Activated CD4-positive, alpha-beta T cell treated with anti-CD3 and anti-CD28 coated beads for 4 hours (primary cell): Measurements from ENCODE around the gene CAMK2G.
"Not testable (repeated sequence)": the region's sequence is repeated elsewhere in the genome, so short reads cannot be mapped to it uniquely, and the experiment has no call there.

Experiments used
- DNase-seq, 2 donors: peaks; one replicate each; pipeline ENCODE4 v3.0.0-alpha.2; 2020

Gene CAMK2G

GRCh38 chr10:73788864-73789658 is 85.3 kb downstream of the CAMK2G start:
- DNase-seq = no peak

GRCh38 chr10:73787031-73787800 is 87.1 kb downstream of the CAMK2G start:
- DNase-seq = not testable (repeated sequence)

GRCh38 chr10:73786512-73786885 is 87.9 kb downstream of the CAMK2G start:
- DNase-seq = no peak

GRCh38 chr10:73785721-73786511 is 88.4 kb downstream of the CAMK2G start:
- peak; percentile 44 to 47 for DNase-seq

GRCh38 chr10:73785211-73785720 is 89.1 kb downstream of the CAMK2G start, which contains the start of gene ZSWIM8:
Gene ZSWIM8, plus strand, starts transcription at chr10:73785606. Its CDS starts 273 bp downstream, at chr10:73785879.
- peak; percentile 77 to 78 for DNase-seq

- no peak for DNase-seq
Observed at GRCh38 chr10:73782749-73783085, 91.6 kb downstream of the CAMK2G start.

- DNase-seq = peak; percentile 86 to 89
Observed at GRCh38 chr10:73781879-73782748, 92.2 kb downstream of the CAMK2G start, which contains the start of gene CHCHD1. Gene CHCHD1, plus strand, starts transcription at chr10:73782048. Its CDS starts 28 bp downstream, at chr10:73782076.

GRCh38 chr10:73781548-73781878 is 92.8 kb downstream of the CAMK2G start:
- DNase-seq = no peak

GRCh38 chr10:73780966-73781365 is 93.4 kb downstream of the CAMK2G start:
- no peak for DNase-seq

GRCh38 chr10:73780301-73780700 is 94.1 kb downstream of the CAMK2G start:
- no peak for DNase-seq

GRCh38 chr10:73779539-73780197 is 94.7 kb downstream of the CAMK2G start:
- DNase-seq = no peak

GRCh38 chr10:73779018-73779417 is 95.3 kb downstream of the CAMK2G start:
- no peak for DNase-seq

GRCh38 chr10:73774637-73775036 is 99.7 kb downstream of the CAMK2G start:
- no peak for DNase-seq

GRCh38 chr10:73773152-73773879 is 101.0 kb downstream of the CAMK2G start:
- no peak for DNase-seq

GRCh38 chr10:73772281-73773151 is 101.8 kb downstream of the CAMK2G start:
- DNase-seq = peak; percentile 75 to 82

GRCh38 chr10:73771722-73772280 is 102.6 kb downstream of the CAMK2G start:
- peak; percentile 72 to 77 for DNase-seq

GRCh38 chr10:73769396-73769795 is 105.0 kb downstream of the CAMK2G start:
- DNase-seq = no peak

GRCh38 chr10:73768881-73769280 is 105.5 kb downstream of the CAMK2G start:
- DNase-seq = peak; percentile 66 to 67

- no peak for DNase-seq
Observed at GRCh38 chr10:73765066-73765465, 109.3 kb downstream of the CAMK2G start.
